GM12878 (cell line): ENCODE measurements around the gene KIFAP3. TPM values are rescaled to one million over a fixed set of nuclear protein-coding genes. Genes with fewer than 3 reads are reported as not detected.

Experiments
- BACH1 ChIP-seq: fragments of 450-650 bp; IDR thresholded peaks from 2 replicates; pipeline ENCODE4 v1.6.1; 2017; ENCODE audit warnings: mild to moderate bottlenecking, borderline replicate concordance
- CBX5 ChIP-seq: sonication (generic); IDR thresholded peaks from 2 replicates; pipeline ENCODE4 v1.6.1; 2016; ENCODE audit warnings: low read depth, moderate library complexity, mild to moderate bottlenecking, inconsistent platforms
- CHD1 ChIP-seq: IDR thresholded peaks from 2 replicates; pipeline ENCODE4 v1.6.1; 2012; ENCODE audit warnings: low read depth, low read length, improper control_type of control experiment
- CHD4 ChIP-seq: fragments of 200-600 bp; sonication (generic); IDR thresholded peaks from 2 replicates; pipeline ENCODE4 v1.6.1; 2016; ENCODE audit warnings: mild to moderate bottlenecking
- CREM ChIP-seq: IDR thresholded peaks from 2 replicates; pipeline ENCODE4 v1.6.1; 2014; ENCODE audit warnings: antibody characterized with exemption, low read depth
- E4F1 ChIP-seq: fragments of 450-650 bp; IDR thresholded peaks from 2 replicates; pipeline ENCODE4 v1.6.1; 2018; ENCODE audit warnings: borderline replicate concordance, mild to moderate bottlenecking; ENCODE audit not compliant: partially characterized antibody
- EED ChIP-seq: sonication (generic); IDR thresholded peaks from 2 replicates; pipeline ENCODE4 v1.6.1; 2016; ENCODE audit warnings: antibody characterized with exemption, low read depth
- ELK1 ChIP-seq: IDR thresholded peaks from 2 replicates; pipeline ENCODE4 v1.6.1; 2012; ENCODE audit warnings: low read depth, low read length, improper control_type of control experiment
- GATAD2B ChIP-seq: fragments of 450-650 bp; conservative IDR thresholded peaks from 2 replicates; pipeline ENCODE4 v1.6.1; 2017; ENCODE audit warnings: low read depth, mild to moderate bottlenecking, moderate library complexity
- HCFC1 ChIP-seq: fragments of 150-350 bp; IDR thresholded peaks from 2 replicates; pipeline ENCODE4 v1.6.1; 2014; ENCODE audit warnings: low read length
- HDAC6 ChIP-seq: fragments of 200-600 bp; sonication (generic); IDR thresholded peaks from one replicate; pipeline ENCODE4 v1.8.0; 2017; ENCODE audit warnings: antibody characterized with exemption; ENCODE audit not compliant: unreplicated experiment
- IKZF2 ChIP-seq, 2 experiments: fragments of 450-650 bp; IDR thresholded peaks; 2 replicates each; pipeline ENCODE4 v1.6.1; 2017; ENCODE audit warnings: mild to moderate bottlenecking in 2 of 2, moderate library complexity in 2 of 2
- KDM1A ChIP-seq: fragments of 200-600 bp; sonication (generic); IDR thresholded peaks from 2 replicates; pipeline ENCODE4 v1.6.1; 2016; ENCODE audit warnings: borderline replicate concordance
- LARP7 ChIP-seq: fragments of 450-650 bp; IDR thresholded peaks from 2 replicates; pipeline ENCODE4 v1.6.1; 2017; ENCODE audit warnings: mild to moderate bottlenecking
- MTA2 ChIP-seq: fragments of 450-650 bp; IDR thresholded peaks from 2 replicates; pipeline ENCODE4 v1.6.1; 2016; ENCODE audit warnings: low read depth, mild to moderate bottlenecking, moderate library complexity
- NFXL1 ChIP-seq: fragments of 450-650 bp; IDR thresholded peaks from 2 replicates; pipeline ENCODE4 v1.6.1; 2017; ENCODE audit warnings: antibody characterized with exemption, mild to moderate bottlenecking, borderline replicate concordance
- NFYB ChIP-seq: IDR thresholded peaks from 2 replicates; pipeline ENCODE4 v1.6.1; 2011; ENCODE audit warnings: low read depth, mild to moderate bottlenecking, low read length, improper control_type of control experiment, moderate library complexity; ENCODE audit not compliant: insufficient read depth
- NKRF ChIP-seq: fragments of 450-650 bp; conservative IDR thresholded peaks from 2 replicates; pipeline ENCODE4 v1.6.1; 2017; ENCODE audit warnings: mild to moderate bottlenecking, moderate library complexity
- POLR2AphosphoS5 ChIP-seq: IDR thresholded peaks from 2 replicates; pipeline ENCODE4 v1.6.1; 2011; ENCODE audit warnings: mild to moderate bottlenecking, low read length, inconsistent platforms
- RFX5 ChIP-seq: IDR thresholded peaks from 2 replicates; pipeline ENCODE4 v1.6.1; 2011; ENCODE audit warnings: low read depth, low read length, improper control_type of control experiment
- RUNX3 ChIP-seq: IDR thresholded peaks from 2 replicates; pipeline ENCODE4 v1.6.1; 2012; ENCODE audit warnings: low read length, inconsistent platforms
- SIN3A ChIP-seq: IDR thresholded peaks from 2 replicates; pipeline ENCODE4 v1.6.1; 2012; ENCODE audit warnings: low read depth, low read length, improper control_type of control experiment
- SMAD5 ChIP-seq: IDR thresholded peaks from 2 replicates; pipeline ENCODE4 v1.6.1; 2016; ENCODE audit warnings: antibody characterized with exemption, low read depth
- SREBF1 ChIP-seq: IDR thresholded peaks from 2 replicates; pipeline ENCODE4 v1.6.1; 2012; ENCODE audit warnings: mild to moderate bottlenecking, low read length
- TCF12 ChIP-seq: IDR thresholded peaks from 2 replicates; pipeline ENCODE4 v1.6.1; 2011; ENCODE audit warnings: low read depth, mild to moderate bottlenecking, low read length
- TCF3 ChIP-seq: IDR thresholded peaks from 2 replicates; pipeline ENCODE4 v1.6.1; 2012; ENCODE audit warnings: low read depth, mild to moderate bottlenecking, low read length, borderline replicate concordance; ENCODE audit not compliant: insufficient read depth
- TCF7 ChIP-seq: IDR thresholded peaks from 2 replicates; pipeline ENCODE4 v1.6.1; 2014; ENCODE audit warnings: antibody characterized with exemption, borderline replicate concordance
- WRNIP1 ChIP-seq: IDR thresholded peaks from 2 replicates; pipeline ENCODE4 v1.6.1; 2011; ENCODE audit warnings: low read depth, low read length, improper control_type of control experiment, borderline replicate concordance
- ZNF217 ChIP-seq: fragments of 450-650 bp; IDR thresholded peaks from 2 replicates; pipeline ENCODE4 v1.6.1; 2017; ENCODE audit warnings: antibody characterized with exemption, mild to moderate bottlenecking
- ZNF274 ChIP-seq: IDR thresholded peaks from one replicate; pipeline ENCODE4 v1.8.0; 2011; ENCODE audit not compliant: insufficient read length, insufficient read depth
- polyA plus RNA-seq, 11 experiments: library from polyadenylated mRNA; depleted of rRNA in 4 of 11; unstranded in 6 of 11; stranded (reverse) in 5 of 11; fragments of >200 nt; fragmentation: Nextera tagmentation in 4 of 11; fragmentation: Illumina TruSeq in 1 of 11; extraction: Ambion mirVana in 4 of 11; extraction: Trizol in 1 of 11; gene quantifications; 1 replicate in 1 of 11; 2 replicates in 10 of 11; pipeline versions ENCODE4 v1.2.1 to v1.2.3, GENCODE V29; 2011 to 2016; ENCODE audit warnings: inconsistent platforms in 2 of 11, missing spikeins in 2 of 11, low read depth in 1 of 11
- total RNA-seq, 4 experiments: library from RNA; depleted of rRNA in 3 of 4; stranded (reverse); fragments of >200 nt in 3 of 4; fragmentation: Illumina TruSeq in 1 of 4; extraction: Trizol in 1 of 4; gene quantifications; 2 replicates each; pipeline versions ENCODE4 v1.2.1 to v1.2.3, GENCODE V29; 2013 to 2021

Gene KIFAP3
- total and polyA plus RNA-seq, 10 of the 15 experiments (the other 5 are each of a cell fraction or from before 2014, with no cell fraction given): 13.7 to 100 (median 18.9) TPM

GRCh38 chr1:169892927-169893644 is 181.4 kb downstream of the KIFAP3 start (continued):
- no peak for TF ChIP-seq CHD1
- no peak for TF ChIP-seq MTA2
- no peak for TF ChIP-seq ZNF217
- TF ChIP-seq TCF7: no peak
- TF ChIP-seq CHD4: no peak
- no peak; the same call in 1 of the 2 replicates for TF ChIP-seq POLR2AphosphoS5
- TF ChIP-seq BACH1: peak; percentile 41
- TF ChIP-seq RFX5: no peak
- 0 out of 2 replicates have a peak, but pooled peaks have one; percentile 49 for TF ChIP-seq LARP7
- TF ChIP-seq NFYB: no peak
- no peak for TF ChIP-seq HCFC1
- TF ChIP-seq ZNF274: no peak
- peak; percentile 58; the same call in 1 of the 2 replicates for TF ChIP-seq NKRF
- no peak for TF ChIP-seq TCF3
- TF ChIP-seq IKZF2 (IDR thresholded peaks at IDR 0.05): no peak
- no peak for TF ChIP-seq HDAC6
- TF ChIP-seq RUNX3: no peak
- TF ChIP-seq CBX5: no peak
- no peak for TF ChIP-seq WRNIP1
- TF ChIP-seq GATAD2B: peak; percentile 38; the same call in 1 of the 2 replicates
- no peak for TF ChIP-seq SREBF1
- no peak for TF ChIP-seq TCF12
- no peak for TF ChIP-seq E4F1
- TF ChIP-seq SIN3A: no peak
- no peak for TF ChIP-seq KDM1A
- TF ChIP-seq CREM: no peak
- no peak for TF ChIP-seq ELK1
- TF ChIP-seq NFXL1: no peak
- TF ChIP-seq EED: no peak
- TF ChIP-seq SMAD5: no peak; the same call in 1 of the 2 replicates
